ENCODE measurements around the gene STRC. TPM values are rescaled to one million over a fixed set of nuclear protein-coding genes. Genes with fewer than 3 reads are reported as not detected.
"Not testable (repeated sequence)": the region's sequence is repeated elsewhere in the genome, so short reads cannot be mapped to it uniquely, and the experiment has no call there.

Gene STRC
- total RNA-seq, 2 experiments from 2014 or later = 0.50 to 0.77 TPM

GRCh38 chr15:43602233-43602632, 16.4 kb downstream of the STRC start:
- H3K36me3 Mint-ChIP-seq (ENCODE audit: low read depth); CTCF ChIA-PET; H3K27ac Mint-ChIP-seq; DNase-seq; H3K4me1 Mint-ChIP-seq (ENCODE audit: low read depth); intact Hi-C loops (cut with micrococcal nuclease); H3K4me3 Mint-ChIP-seq; H3K27me3 Mint-ChIP-seq (ENCODE audit: low read depth); H3K9me3 Mint-ChIP-seq: not testable (repeated sequence)

GRCh38 chr15:43600200-43600599, 18.4 kb downstream of the STRC start:
- H3K27ac Mint-ChIP-seq; H3K9me3 Mint-ChIP-seq; H3K4me1 Mint-ChIP-seq (ENCODE audit: low read depth); H3K36me3 Mint-ChIP-seq (ENCODE audit: low read depth); DNase-seq; CTCF ChIA-PET; H3K4me3 Mint-ChIP-seq; intact Hi-C loops (cut with micrococcal nuclease): not testable (repeated sequence)
- peaks cover 12% of the 10 kb centered on the region for H3K27me3 Mint-ChIP-seq (ENCODE audit: low read depth)

DNA sequence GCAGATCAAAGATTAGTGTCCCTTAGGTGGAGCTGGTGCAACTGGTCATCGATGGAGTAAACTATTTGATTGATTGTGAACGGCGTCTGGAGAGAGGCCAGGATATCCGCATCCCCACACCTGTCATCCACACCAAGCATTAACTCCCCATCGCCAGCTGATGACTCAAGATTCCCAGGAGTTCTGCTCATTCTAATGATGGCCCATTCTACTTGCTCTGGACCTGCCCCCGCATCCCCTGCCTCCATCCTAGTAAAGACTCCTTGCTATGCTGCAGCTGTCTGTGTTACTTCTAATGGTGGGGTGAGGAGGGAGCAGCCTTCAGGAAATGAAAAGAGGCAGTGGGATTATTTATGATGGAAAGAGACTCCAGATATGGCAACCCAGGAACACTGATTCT, 19.5 kb downstream of the STRC start:
- H3K4me3 Mint-ChIP-seq; CTCF ChIA-PET; H3K27ac Mint-ChIP-seq; H3K36me3 Mint-ChIP-seq (ENCODE audit: low read depth); H3K9me3 Mint-ChIP-seq; intact Hi-C loops (cut with micrococcal nuclease); H3K4me1 Mint-ChIP-seq (ENCODE audit: low read depth); DNase-seq: not testable (repeated sequence)
- H3K27me3 Mint-ChIP-seq (ENCODE audit: low read depth) = peaks cover 12% of the 10 kb centered on the region

DNA sequence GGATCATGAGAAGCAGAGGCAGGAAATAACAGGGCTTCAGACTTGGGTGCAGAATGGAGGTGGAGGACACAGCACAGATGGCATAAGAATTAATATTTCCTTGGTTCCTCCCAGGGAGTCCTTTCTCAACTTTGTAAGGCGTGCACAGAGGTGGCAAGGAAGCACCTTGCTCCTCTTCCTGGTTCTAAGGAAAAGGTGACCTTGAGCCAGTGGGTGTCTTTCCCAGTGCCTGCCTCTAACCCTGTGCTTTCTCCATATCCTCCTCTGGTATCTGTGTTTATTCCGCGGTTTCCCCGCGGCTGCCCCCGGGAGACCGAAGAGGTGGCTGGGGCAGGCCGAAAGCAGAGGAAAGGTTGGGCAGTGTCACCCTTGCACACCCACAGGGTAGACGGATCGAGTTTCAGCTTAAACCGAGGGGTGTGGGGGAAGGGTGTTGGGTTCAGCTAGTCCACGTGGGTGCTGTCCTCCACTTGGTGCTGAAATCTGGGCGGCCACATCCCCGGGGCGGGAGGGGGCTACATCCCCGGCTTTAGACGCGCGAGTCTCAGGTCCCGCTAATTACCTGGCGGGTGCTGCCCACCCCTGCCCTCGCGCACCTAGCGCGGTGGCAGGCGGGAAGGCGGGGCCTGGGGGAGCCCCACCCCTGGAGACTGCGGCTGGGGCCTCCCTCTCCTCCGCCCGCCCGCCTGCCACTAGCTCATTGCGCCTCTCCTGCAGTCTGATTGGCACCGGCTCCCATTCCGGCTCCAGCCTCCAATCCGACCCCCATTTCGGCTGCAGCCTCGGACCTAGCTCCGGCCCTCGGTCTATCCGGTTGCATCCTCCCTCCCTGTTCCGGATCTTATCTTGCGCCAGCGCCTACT, 25.0 kb downstream of the STRC start, which contains the start of gene CKMT1B:
Gene CKMT1B, plus strand, starts transcription at position 700 of the 863 bp plus-strand sequence. CDS start 192 bp downstream, outside the sequence.
- H3K4me3 Mint-ChIP-seq, CTCF ChIA-PET: not testable (repeated sequence)

DNA sequence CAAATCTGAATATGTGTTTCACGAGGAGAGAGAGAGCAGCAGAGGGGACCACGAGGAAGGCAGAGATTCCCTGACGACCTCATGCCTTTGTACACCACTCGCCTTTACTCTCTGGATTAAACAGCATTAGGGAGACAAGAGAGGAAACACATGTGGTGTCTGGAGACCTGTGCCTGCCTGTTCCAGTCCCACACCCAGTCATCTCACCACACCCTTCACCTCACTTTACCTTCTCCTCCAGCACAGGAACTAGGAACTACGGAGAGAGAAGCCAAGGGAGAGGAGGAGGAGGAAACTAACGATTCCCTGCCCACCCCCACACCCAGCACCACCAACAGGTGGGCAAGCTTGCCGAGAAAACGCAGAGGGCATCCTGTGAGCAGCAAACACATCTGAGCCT, 25.8 kb downstream of the STRC start:
- CTCF ChIA-PET, DNase-seq: not testable (repeated sequence)

More for the DNA sequence above, 25.0 kb downstream of the STRC start, which contains the start of gene CKMT1B:
- H3K4me1 Mint-ChIP-seq (ENCODE audit: low read depth); H3K36me3 Mint-ChIP-seq (ENCODE audit: low read depth); H3K9me3 Mint-ChIP-seq; intact Hi-C loops (cut with micrococcal nuclease); H3K27me3 Mint-ChIP-seq (ENCODE audit: low read depth); H3K27ac Mint-ChIP-seq; DNase-seq: not testable (repeated sequence)

GRCh38 chr15:43589778-43590466, 28.7 kb downstream of the STRC start, which contains the start of gene PPIP5K1:
TSS of gene PPIP5K1 (minus strand) at chr15:43590208. CDS start at chr15:43584504, 5,704 bp downstream.
- H3K36me3 Mint-ChIP-seq (ENCODE audit: low read depth); H3K4me1 Mint-ChIP-seq (ENCODE audit: low read depth); CTCF ChIA-PET; H3K27ac Mint-ChIP-seq; intact Hi-C loops (cut with micrococcal nuclease); H3K9me3 Mint-ChIP-seq; H3K4me3 Mint-ChIP-seq; DNase-seq; H3K27me3 Mint-ChIP-seq (ENCODE audit: low read depth): not testable (repeated sequence)

More for the DNA sequence above, 25.8 kb downstream of the STRC start:
- H3K9me3 Mint-ChIP-seq; H3K4me3 Mint-ChIP-seq; H3K36me3 Mint-ChIP-seq (ENCODE audit: low read depth); H3K27me3 Mint-ChIP-seq (ENCODE audit: low read depth); intact Hi-C loops (cut with micrococcal nuclease); H3K27ac Mint-ChIP-seq; H3K4me1 Mint-ChIP-seq (ENCODE audit: low read depth): not testable (repeated sequence)

- H3K9me3 Mint-ChIP-seq; intact Hi-C loops (cut with micrococcal nuclease); H3K4me3 Mint-ChIP-seq; CTCF ChIA-PET; H3K27me3 Mint-ChIP-seq (ENCODE audit: low read depth); DNase-seq; H3K36me3 Mint-ChIP-seq (ENCODE audit: low read depth); H3K4me1 Mint-ChIP-seq (ENCODE audit: low read depth); H3K27ac Mint-ChIP-seq: not testable (repeated sequence)
These were observed 44.0 kb downstream of the STRC start for GRCh38 chr15:43574607-43575006.

- intact Hi-C loops (cut with micrococcal nuclease); H3K4me3 Mint-ChIP-seq; H3K9me3 Mint-ChIP-seq; H3K27me3 Mint-ChIP-seq (ENCODE audit: low read depth); DNase-seq; H3K27ac Mint-ChIP-seq; H3K36me3 Mint-ChIP-seq (ENCODE audit: low read depth); H3K4me1 Mint-ChIP-seq (ENCODE audit: low read depth); CTCF ChIA-PET: not testable (repeated sequence)
These were observed 52.0 kb downstream of the STRC start for GRCh38 chr15:43566615-43567014.

DNA sequence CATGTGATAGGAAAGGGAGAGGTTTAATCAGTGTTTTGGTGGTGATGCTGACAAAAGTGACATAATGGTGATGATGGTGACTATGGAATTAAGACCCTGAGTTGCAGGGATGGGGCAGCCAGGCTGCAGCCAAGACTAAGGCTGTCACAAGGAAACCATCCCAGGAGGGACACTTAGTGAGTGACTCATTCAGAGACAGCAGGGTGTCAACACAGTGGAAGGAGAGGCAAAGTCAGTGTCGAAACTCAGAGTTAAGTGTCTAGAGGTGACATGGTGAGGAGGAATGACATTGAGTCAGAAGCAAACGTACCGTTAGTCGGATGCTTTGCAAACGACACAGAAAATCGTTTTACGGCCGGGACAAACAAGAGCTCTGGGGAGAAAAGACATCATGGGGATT, 54.8 kb downstream of the STRC start:
- H3K4me3 Mint-ChIP-seq; DNase-seq; H3K4me1 Mint-ChIP-seq (ENCODE audit: low read depth); CTCF ChIA-PET; intact Hi-C loops (cut with micrococcal nuclease); H3K27me3 Mint-ChIP-seq (ENCODE audit: low read depth); H3K9me3 Mint-ChIP-seq; H3K36me3 Mint-ChIP-seq (ENCODE audit: low read depth); H3K27ac Mint-ChIP-seq: not testable (repeated sequence)

GRCh38 chr15:43562753-43563152, 55.8 kb downstream of the STRC start:
- H3K36me3 Mint-ChIP-seq (ENCODE audit: low read depth); intact Hi-C loops (cut with micrococcal nuclease); H3K4me1 Mint-ChIP-seq (ENCODE audit: low read depth); H3K27me3 Mint-ChIP-seq (ENCODE audit: low read depth); H3K27ac Mint-ChIP-seq; H3K4me3 Mint-ChIP-seq; DNase-seq; H3K9me3 Mint-ChIP-seq; CTCF ChIA-PET: not testable (repeated sequence)

DNA sequence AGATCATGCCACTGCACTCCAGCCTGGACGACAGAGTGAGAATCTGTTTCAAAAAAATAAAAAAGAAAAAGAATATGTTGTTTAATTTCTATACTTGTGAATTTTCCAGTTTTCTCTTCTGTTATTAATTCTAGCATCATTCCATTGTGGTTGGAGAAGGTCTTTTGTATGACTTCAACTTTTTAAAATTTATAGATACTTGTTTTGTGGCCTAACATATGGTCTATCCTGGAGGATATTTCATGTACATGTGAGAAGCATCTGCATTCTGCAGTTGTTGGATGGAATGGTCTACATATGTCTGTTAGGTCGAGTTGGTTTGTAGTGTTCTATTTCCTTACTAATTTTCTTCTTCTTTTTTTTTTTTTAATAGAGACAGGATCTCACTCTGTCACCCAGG, 65.6 kb downstream of the STRC start:
- no peak overlapping the region for H3K27ac Mint-ChIP-seq
- H3K36me3 Mint-ChIP-seq (ENCODE audit: low read depth) = peaks cover 11% of the 10 kb centered on the region
- DNase-seq = no peak
- H3K4me1 Mint-ChIP-seq (ENCODE audit: low read depth) = no peaks in the 10 kb centered on the region
- no peaks in the 10 kb centered on the region for H3K9me3 Mint-ChIP-seq
- H3K27me3 Mint-ChIP-seq (ENCODE audit: low read depth) = no peaks in the 10 kb centered on the region
- intact Hi-C loops (cut with micrococcal nuclease) = no loop called here
- CTCF ChIA-PET = no interaction called here
- no peak overlapping the region for H3K4me3 Mint-ChIP-seq

DNA sequence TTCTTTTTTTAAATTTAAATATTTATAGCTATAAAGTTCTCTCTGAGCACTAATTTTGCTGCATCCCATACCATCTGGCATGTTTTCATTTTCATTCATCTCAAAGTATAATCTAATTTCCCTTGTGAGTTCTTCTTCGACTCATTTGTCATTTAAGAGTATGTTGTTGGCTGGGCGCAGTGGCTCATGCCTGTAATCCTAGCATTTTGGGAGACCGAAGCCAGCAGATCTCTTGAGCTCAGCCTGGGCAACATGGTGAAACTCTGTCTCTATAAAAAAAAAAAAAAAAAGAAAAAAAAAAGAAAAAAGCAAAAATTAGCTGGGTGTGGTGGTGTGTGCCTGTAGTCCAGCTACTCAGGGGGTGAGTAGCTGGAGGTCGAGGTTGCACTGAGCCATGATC, 66.3 kb downstream of the STRC start:
- Mint-ChIP-seq H3K4me1 (ENCODE audit: low read depth) (no peaks in the 10 kb centered on the region), H3K4me3 (no peak overlapping the region), H3K27me3 (ENCODE audit: low read depth) (no peaks in the 10 kb centered on the region), H3K9me3 (no peaks in the 10 kb centered on the region), H3K27ac (no peak overlapping the region), H3K36me3 (ENCODE audit: low read depth) (peaks cover 12% of the 10 kb centered on the region)
- no peak for DNase-seq
- intact Hi-C loops (cut with micrococcal nuclease) = no loop called here
- CTCF ChIA-PET = interaction anchor here (0.7 kb wide), 1 partner anchor 203 kb away, joined by 3 read pairs; no protein-coding TSS in a partner anchor
